CD4-positive, alpha-beta T cell treated with Interferon alpha-2 for 1 hour (primary cell): ENCODE data around the gene NBPF3.
"Not testable (repeated sequence)": the region's sequence is repeated elsewhere in the genome, so short reads cannot be mapped to it uniquely, and the experiment has no call there.

ENCODE experiments used
- DNase-seq, 2 donors: peaks; one replicate each; pipeline ENCODE4 v3.0.0-alpha.2; 2020 to 2022

NBPF3 gene

DNA sequence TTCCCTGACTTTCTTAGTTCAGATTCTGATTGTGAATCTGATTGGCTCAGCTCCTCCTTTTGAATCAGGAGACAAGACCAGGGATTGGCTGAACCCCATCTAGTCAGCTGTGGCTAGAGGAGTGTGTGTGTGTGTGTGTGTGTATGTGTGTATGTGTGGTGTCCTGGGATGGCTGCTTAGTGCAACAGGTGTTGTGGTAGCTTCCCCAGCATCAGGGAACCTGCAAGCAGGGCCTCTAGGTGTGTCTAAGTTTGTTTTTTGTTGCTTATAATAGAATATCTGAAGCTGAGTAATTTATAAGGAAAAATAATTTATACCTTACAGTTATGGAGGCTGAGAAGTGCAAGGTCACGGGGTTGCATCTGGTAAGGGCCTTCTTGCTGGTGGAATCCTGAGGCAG is 56.1 kb downstream of the NBPF3 start:
- no peak for DNase-seq

GRCh38 chr1:21496886-21497285 is 56.9 kb downstream of the NBPF3 start:
- no peak for DNase-seq

- no peak for DNase-seq
Measured at GRCh38 chr1:21497466-21498061, 57.6 kb downstream of the NBPF3 start.

DNA sequence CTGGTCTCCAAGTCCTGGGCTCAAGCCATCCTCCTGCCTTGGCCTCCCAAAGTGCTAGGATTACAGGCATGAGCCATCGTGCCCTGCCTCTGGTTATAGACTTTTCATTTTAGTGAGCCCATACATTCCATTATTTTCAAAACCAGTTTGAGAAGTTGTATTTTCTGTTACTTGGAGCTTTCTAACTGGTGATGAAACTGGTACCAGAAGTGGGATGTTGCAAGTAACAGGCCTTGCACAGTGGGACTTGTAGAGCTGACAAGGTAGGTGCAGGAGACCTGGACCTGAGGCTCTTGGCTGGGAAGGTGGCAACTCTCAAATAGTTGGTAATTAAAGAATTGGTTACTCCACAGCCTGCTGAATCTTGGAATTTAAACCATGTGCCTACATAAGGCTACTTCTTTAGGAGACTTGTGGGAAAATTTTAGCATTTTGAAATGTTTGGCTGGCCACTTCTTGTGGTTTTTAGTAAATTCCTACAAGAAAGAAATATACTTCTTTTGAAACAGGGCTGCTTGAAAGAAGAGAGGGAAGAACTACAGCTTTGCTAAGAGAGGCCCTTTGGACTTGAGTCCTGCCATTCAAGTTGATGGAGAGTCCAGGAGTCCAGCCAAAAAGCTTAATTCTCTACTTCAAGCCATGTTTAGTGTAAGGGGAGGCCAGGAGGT is 59.5 kb downstream of the NBPF3 start:
- DNase-seq, result no peak

DNA sequence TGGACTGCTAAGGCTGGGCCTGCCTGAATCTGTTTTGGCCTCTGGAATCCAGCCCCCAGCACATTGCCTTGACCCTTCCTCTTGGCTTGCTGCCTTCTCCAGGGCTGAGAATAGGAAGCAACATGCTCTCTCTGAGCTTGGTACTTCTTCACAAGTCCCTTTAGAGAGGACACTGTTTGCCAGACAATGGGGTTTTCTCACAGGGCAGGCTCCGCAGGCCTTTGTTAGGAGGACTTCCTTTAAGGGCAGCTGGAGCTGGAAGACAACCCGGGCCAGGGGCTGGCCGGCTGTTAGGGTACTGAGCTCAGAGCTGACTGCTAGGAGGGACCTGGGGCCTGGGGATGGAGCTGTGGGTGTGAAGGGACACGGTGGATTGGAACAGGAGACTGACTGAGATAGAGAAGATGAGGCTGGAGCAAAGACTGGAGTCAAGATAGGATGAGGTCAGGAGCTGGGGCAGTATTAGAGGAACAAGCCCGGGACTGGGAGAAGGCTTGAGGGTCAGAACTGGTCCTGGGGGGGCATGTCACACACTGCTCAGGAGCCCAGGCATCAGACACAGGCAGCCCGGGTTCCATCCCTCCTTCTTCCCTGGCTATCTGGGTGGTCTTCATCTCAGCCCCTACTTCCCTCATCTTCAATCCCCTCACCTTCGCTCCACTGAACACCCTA is 63.9 kb downstream of the NBPF3 start:
- no peak for DNase-seq

- DNase-seq, result no peak
Measured at GRCh38 chr1:21506804-21507203, 66.9 kb downstream of the NBPF3 start.

- DNase-seq, result no peak
Measured at GRCh38 chr1:21507511-21508270, 67.8 kb downstream of the NBPF3 start.

DNA sequence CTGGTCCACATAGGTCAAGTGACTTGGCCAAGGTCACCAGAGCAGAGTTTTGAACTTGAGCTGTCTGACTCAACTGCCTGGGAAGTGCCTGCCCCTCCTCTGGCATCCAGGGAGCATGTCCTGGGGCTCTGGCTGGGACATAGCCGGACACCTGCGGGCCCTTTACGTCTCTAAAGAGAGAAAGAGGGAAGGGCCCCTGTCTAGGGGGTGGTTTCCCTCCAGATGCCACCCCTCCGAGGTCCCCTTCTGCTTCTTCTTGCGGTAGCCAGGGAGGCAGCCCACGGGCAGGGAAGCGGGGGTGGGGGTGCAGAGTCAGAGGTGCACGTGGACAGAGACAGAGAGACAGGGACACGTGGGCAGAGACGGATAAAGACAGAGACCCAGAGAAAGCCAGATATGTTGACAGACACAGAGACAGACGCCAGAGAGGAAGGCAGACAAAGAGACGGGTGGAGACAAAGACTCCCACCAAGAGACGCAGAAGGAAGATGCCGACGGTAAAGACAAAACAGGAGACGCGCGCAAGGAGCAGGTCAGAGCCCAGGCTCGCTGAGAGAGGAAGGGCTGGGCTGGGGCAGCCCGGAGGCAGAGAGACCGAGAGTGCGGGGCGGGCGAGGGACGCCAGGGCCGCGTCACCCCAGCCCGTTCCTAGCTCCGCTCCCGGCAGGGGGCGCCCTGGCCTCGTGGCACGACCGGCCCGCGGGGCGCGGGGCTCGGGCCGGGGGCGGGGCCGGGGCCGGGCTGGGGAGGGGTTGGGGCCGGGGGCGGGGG is 68.8 kb downstream of the NBPF3 start:
- peak; percentile 47 to 56 for DNase-seq

DNA sequence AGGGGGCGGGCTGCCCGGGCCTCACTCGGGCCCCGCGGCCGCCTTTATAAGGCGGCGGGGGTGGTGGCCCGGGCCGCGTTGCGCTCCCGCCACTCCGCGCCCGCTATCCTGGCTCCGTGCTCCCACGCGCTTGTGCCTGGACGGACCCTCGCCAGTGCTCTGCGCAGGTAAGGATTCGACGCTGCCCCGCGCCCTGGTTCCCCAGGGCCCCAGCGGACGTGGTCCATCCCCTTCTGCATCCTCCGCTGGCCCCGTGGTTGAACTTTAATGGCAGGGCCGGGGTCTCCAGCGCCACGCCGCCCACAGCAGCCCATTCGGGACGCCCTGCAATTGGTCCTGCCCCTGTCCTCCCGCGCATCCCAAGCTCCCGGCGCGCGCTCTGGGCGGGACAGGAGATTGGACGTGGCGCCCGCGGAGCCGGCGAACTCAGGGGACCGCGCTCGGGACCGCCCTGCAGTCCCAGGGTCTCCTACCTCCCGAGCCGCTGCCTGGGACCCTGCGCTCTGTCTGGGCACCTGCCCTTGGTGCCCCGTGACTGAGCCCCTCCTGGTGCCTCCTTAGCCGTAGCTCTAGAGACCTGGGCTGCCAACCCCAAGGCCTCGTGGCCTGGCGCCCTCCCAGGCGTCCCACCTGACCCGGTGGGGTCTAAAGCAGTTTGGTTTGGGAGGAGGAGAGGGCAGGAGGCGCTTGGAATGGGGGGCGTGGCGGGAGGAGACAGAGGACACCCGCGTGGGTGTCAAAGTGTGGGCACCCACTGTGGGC is 69.6 kb downstream of the NBPF3 start, which contains the start of gene ALPL:
TSS of gene ALPL (plus strand) at position 73 of the 762 bp plus-strand sequence. CDS start 44,659 bp downstream, outside the sequence.
- DNase-seq, result no peak

DNA sequence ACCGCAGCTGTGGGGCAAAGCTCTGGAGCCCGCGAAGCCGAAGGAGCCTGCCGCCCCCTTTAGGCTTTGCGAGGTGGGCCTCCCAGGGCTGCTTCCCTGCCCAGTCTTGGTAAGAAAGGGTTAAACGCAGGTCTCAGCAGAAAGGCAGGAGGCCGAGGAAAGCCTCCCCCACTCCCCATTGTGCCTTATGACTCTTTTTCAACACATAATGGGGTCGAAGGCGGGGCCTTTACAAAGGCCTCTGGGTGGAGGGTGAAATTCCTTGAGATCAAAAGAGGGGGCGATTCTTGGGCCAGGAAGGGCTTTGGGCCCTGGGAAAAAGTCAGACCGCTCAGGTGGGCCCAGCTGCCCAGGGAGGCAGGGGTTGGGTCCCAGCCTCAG is 70.2 kb downstream of the NBPF3 start:
- DNase-seq, result no peak

DNA sequence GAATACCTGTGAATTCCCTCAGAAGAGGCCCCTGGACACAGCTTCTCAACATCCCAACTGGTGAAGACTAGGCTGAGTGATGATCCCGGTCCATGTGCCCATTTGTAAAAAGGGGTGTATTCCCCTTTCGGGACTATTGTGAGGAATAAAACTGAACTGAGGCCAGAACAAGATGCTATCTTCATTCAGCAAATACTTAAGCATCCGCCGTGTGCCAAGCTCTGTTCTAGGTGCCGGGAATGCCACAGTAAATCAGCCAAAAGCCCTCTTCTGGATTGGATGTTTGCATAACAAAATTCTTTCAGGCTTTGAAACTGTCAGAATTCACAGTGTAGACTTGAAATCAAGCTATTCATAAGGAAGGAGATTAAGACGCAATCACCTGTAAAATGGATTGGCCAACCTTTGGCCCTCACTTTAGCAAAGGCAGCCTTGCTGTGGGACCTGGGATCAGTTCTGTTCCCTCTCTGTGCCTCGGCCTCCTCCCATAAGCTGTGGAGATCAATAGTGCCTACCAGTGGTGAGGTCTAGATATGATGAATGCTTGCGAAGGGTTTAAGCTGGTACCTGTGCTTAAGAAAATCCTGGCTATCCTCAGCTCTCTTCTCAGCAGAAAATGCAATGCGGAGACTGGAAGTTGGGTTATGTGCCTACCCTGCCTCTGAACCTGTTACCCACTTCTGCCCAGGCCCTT is 71.1 kb downstream of the NBPF3 start:
- no peak for DNase-seq

- no peak for DNase-seq
Measured at GRCh38 chr1:21511579-21512522, 71.9 kb downstream of the NBPF3 start.

GRCh38 chr1:21514245-21514644 is 74.3 kb downstream of the NBPF3 start:
- no peak for DNase-seq

GRCh38 chr1:21517161-21517589 is 77.2 kb downstream of the NBPF3 start:
- no peak for DNase-seq

DNA sequence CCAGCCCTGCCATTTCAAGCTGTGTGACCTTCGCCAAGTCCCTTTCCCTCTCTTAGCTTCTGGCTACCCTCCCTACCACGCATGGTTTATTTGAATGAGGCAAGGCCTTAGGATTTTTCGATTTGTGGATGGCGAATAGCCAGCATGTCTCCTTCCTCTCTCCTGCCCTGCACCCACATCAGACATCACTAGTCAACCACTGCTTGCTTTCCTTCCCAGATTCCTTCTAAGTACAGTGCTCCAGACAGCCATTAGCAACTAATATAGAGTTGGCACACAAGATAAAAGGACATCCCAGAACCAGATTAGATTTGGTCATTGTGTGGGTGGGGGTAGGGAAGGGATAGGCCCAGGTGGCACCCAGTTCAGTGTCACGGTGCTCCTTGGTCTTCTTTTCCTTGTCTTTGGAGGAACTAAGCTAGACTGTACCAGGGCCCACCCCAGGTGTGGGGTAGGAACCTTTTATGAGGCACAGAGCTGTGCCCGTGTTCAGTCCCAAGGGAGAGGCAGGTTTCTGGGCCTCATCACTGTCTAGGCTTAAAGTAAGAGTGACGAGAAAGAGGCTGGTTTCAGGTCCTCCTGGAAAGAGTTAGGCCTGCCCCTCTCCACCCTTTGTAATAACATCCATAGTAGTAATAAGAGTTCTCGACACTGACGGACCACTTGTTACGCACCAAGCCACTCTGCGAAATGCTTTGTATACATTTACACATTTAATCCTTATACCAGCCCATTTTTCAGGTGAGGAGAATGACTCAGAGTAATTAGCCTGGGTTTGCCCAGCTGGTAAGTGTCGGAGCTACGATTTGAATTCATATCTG is 77.9 kb downstream of the NBPF3 start:
- DNase-seq, result peak in 1 of 2 donors; percentile 32

DNA sequence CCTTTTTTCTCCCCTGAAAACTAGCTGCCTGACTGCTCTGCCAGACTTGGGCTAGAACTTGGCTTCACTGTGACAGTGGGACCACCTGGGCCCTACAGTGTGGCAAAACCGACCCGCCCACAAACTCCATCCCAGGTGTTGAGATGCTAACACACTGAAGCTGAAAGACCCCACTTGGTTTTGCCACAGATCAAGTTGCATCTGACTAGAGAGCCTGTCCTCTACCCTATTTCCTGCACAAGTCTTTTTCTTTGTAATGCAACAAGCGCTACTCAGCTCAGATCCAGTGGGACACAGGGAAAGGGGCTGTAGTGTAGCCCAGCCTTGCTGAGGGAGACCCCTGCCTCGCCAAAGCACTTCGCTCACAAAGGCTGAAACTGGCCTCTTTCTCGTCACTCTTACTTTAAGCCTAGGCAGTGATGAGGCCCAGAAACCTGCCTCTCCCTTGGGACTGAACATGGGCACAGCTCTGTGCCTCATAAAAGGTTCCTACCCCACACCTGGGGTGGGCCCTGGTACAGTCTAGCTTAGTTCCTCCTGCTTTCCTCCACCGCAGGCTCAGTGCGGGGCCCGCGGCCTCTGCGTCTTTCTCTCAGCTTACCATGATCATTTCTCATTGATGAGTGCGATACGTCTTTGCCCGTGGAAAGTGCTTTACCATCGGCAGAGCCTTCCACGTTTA is 79.0 kb downstream of the NBPF3 start:
- peak in 1 of 2 donors; percentile 45 for DNase-seq

DNA sequence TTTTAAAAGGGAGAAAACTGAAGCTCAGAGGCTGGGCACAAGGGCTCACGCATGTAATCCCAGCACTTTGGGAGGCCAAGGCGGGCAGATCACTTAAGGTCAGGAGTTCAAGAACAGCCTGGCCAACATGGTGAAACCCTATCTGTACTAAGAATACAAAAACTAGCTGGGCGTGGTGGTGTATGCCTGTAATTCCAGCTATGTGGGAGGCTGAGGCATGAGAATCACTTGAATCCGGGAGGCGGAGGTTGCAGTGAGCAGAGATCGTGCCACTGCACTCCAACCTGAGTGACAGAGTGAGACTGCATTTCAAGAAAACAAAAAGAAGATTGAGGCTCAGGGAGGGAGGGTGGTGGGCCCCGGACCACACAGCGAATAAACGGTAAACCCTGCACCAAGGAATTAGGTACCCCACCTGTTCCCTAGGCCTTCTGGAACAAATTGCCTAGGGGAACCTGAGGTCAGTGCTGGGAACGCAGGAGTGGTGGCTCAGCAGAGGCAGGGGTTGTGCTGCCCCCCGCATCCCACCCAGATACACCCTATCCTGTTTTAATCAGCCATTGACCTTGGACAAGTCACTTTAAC is 79.6 kb downstream of the NBPF3 start:
- DNase-seq, result not testable (repeated sequence)
